ENCODE data around the gene USH2A. TPM values are rescaled to one million over a fixed set of nuclear protein-coding genes. Genes with fewer than 3 reads are reported as not detected.

The USH2A gene
- total RNA-seq, 1 donor from 2014 or later, result 0.14 TPM

DNA sequence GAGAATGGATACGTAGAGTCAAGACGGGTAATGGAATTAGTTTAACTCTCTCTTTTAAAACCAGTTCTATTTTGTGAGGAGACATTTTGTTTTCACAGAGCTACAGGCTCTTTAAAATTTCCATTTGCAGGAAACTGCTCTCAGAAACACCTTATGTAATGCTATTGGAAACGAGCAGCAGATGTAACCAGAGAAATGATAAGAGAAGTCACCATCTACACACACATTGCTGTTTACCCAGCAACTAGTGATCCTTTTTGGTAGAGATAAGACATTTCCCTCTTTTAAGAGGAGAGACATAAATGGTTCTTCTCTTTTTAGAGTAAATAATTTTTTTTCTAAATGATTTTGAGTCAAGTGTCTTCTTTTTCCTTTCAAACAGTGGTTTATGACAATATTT lies 775.5 kb downstream of the USH2A start:
- DNase-seq (ENCODE audit: low read depth, low spot score), result no peak
- Mint-ChIP-seq H3K27me3 (ENCODE audit: low read depth) (no peaks in the 10 kb centered on the region), H3K27ac (ENCODE audit: unreplicated experiment) (no peak overlapping the region), H3K9me3 (no peaks in the 10 kb centered on the region), H3K36me3 (ENCODE audit: low read depth) (no peaks in the 10 kb centered on the region), H3K4me3 (no peak overlapping the region), H3K4me1 (no peaks in the 10 kb centered on the region)
- TF ChIP-seq, protein P1, sequence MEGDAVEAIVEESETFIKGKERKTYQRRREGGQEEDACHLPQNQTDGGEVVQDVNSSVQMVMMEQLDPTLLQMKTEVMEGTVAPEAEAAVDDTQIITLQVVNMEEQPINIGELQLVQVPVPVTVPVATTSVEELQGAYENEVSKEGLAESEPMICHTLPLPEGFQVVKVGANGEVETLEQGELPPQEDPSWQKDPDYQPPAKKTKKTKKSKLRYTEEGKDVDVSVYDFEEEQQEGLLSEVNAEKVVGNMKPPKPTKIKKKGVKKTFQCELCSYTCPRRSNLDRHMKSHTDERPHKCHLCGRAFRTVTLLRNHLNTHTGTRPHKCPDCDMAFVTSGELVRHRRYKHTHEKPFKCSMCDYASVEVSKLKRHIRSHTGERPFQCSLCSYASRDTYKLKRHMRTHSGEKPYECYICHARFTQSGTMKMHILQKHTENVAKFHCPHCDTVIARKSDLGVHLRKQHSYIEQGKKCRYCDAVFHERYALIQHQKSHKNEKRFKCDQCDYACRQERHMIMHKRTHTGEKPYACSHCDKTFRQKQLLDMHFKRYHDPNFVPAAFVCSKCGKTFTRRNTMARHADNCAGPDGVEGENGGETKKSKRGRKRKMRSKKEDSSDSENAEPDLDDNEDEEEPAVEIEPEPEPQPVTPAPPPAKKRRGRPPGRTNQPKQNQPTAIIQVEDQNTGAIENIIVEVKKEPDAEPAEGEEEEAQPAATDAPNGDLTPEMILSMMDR (conservative IDR thresholded peaks at IDR 0.05), result no peak

DNA sequence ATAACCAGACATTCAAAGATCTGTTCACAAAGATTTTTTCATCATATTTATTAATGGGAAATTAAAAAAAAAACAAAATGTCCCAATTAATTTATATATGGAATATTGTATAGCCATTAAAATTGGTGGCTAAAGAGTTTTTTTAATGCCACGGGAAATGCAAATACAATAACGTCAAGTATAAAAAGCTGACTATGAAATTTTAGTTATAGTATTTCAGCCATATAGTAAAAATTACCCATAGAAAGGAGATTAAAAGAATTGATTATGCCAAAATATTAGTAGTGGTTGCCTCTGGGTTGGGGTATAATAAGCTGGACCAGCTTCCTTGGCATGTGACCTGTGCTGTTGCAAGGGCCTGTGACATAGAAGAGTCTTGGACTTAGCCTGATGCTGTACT lies 777.4 kb downstream of the USH2A start:
- TF ChIP-seq, protein P1 (conservative IDR thresholded peaks at IDR 0.05), result no peak
- no peak for DNase-seq (ENCODE audit: low read depth, low spot score)
- Mint-ChIP-seq H3K36me3 (ENCODE audit: low read depth) (no peaks in the 10 kb centered on the region), H3K4me3 (no peak overlapping the region), H3K4me1 (no peaks in the 10 kb centered on the region), H3K27me3 (ENCODE audit: low read depth) (no peaks in the 10 kb centered on the region), H3K27ac (ENCODE audit: unreplicated experiment) (no peak overlapping the region), H3K9me3 (no peaks in the 10 kb centered on the region)

DNA sequence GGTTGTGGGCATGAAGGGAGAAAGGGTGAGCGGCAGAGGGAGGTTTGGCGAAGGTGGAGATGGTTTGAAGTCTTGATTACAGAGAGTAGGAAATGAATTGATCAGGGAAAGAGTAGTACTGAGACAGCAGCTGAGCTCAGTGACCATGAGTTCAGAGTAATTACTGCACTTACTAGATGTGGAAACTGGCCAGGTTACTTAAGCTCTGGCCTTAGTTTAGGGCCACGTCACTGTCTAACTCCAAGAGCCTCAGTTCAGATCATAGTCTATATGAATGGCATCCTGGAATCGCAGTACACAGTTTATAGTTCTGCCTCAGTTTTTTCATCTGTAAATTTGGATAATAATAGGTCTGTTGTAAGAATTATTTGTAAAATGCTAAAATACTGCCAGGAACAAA lies 778.1 kb downstream of the USH2A start:
- Mint-ChIP-seq H3K27me3 (ENCODE audit: low read depth) (no peaks in the 10 kb centered on the region), H3K4me1 (no peaks in the 10 kb centered on the region), H3K27ac (ENCODE audit: unreplicated experiment) (no peak overlapping the region), H3K36me3 (ENCODE audit: low read depth) (no peaks in the 10 kb centered on the region), H3K9me3 (no peaks in the 10 kb centered on the region), H3K4me3 (no peak overlapping the region)
- DNase-seq (ENCODE audit: low read depth, low spot score), result no peak
- TF ChIP-seq, protein P1 (conservative IDR thresholded peaks at IDR 0.05), result no peak

DNA sequence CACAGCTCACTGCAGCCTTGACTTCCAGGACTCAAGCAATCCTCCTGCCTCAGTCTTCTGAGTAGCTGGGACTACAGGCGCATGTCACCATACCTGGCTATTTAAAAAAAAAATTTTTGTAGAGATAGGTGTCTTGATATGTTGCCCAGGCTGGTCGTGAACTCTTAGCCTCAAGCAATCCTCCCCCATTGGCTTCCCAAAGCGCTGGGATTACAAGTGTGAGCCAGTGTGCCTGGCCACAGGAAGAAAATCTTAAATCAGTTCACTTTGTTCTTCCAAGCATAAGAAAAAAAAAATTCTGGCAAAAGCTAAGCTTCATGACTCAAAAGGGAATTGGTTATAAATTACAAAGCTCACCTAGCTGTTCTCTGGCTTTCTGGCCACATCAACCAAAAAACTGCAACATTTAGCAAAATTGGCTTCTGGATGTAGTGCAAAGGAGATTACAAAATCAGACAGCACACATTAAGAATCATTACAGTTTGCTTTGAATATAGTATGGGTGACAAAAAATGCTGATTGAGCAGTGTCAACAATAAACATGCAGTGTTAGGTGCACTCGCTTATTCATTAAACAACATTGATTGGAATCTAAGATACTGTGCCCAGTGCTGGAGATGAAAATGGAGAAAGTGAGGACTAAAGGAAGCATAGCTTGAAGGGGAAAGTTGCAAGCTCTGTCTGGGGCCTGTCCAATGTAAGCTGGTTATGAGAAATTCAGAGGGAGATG lies 779.5 kb downstream of the USH2A start:
- TF ChIP-seq, protein P1 (conservative IDR thresholded peaks at IDR 0.05), result no peak
- DNase-seq (ENCODE audit: low read depth, low spot score), result no peak
- Mint-ChIP-seq H3K9me3 (no peaks in the 10 kb centered on the region), H3K4me3 (no peak overlapping the region), H3K4me1 (no peaks in the 10 kb centered on the region), H3K36me3 (ENCODE audit: low read depth) (no peaks in the 10 kb centered on the region), H3K27ac (ENCODE audit: unreplicated experiment) (no peak overlapping the region), H3K27me3 (ENCODE audit: low read depth) (no peaks in the 10 kb centered on the region)

DNA sequence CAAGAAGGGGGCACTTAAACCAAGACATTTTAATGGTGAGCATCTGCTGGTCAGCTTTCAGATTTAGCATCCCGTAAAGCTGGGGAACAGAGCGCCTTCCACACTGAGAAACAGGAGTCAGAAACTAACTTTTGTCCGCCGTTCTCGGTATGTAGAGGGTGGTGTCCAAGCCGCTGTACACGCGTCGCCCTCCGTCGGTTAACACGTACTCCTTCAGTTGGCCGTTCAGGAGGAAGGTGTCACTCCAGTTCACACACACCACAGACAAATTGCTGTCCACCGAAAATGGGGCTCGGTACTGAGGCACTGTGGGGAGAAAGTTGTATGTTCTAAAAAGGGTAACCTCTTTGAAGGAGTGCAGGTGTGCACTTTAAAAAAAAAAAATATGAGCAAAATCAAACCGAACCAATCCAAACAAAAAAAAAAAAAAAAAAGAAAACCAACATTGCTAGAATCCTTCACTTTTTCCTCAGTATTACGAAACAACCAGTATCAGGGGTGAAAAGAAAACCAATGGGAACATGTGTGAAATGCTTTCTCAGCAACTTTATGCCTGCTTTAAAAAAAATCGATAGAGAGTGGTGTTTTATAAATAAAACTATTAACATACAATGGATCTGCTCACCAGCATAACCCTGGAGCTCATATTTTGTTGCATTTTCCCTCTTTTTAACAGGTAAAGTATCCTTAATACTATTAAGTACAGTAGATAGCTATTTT lies 782.7 kb downstream of the USH2A start:
- Mint-ChIP-seq H3K4me1 (no peaks in the 10 kb centered on the region), H3K27ac (ENCODE audit: unreplicated experiment) (no peak overlapping the region)
- DNase-seq (ENCODE audit: low read depth, low spot score), result no peak

More for the DNA sequence above, 782.7 kb downstream of the USH2A start:
- TF ChIP-seq, protein P1 (conservative IDR thresholded peaks at IDR 0.05), result no peak
- no peaks in the 10 kb centered on the region for H3K9me3 Mint-ChIP-seq
- H3K27me3 Mint-ChIP-seq (ENCODE audit: low read depth), result no peaks in the 10 kb centered on the region
- H3K4me3 Mint-ChIP-seq, result no peak overlapping the region
- H3K36me3 Mint-ChIP-seq (ENCODE audit: low read depth), result no peaks in the 10 kb centered on the region

All from neural crest cell (in vitro differentiated cells).